Neural crest cell (in vitro differentiated cells): ENCODE results near the gene USF2. TPM values are rescaled to one million over a fixed set of nuclear protein-coding genes. Genes with fewer than 3 reads are reported as not detected.

Source experiments
- DNase-seq: peaks from one replicate; pipeline ENCODE4 v3.0.0; 2021; ENCODE audit warnings: low read depth, mixed read lengths, low spot score
- H3K27ac Mint-ChIP-seq: one replicate; pipeline ENCODE4 v1.8.0; 2021; ENCODE audit warnings: mild to moderate bottlenecking, mixed read lengths; ENCODE audit not compliant: unreplicated experiment
- H3K27me3 Mint-ChIP-seq: 2 replicates; pipeline ENCODE4 v1.8.0; 2021; ENCODE audit warnings: low read depth, mild to moderate bottlenecking, mixed read lengths
- H3K36me3 Mint-ChIP-seq: 2 replicates; pipeline ENCODE4 v1.8.0; 2021; ENCODE audit warnings: low read depth, mild to moderate bottlenecking, mixed read lengths
- H3K4me1 Mint-ChIP-seq: 2 replicates; pipeline ENCODE4 v1.8.0; 2021; ENCODE audit warnings: mixed read lengths
- H3K4me3 Mint-ChIP-seq: one replicate; pipeline ENCODE4 v1.8.0; 2021; ENCODE audit warnings: mild to moderate bottlenecking, mixed read lengths
- H3K9me3 Mint-ChIP-seq: 2 replicates; pipeline ENCODE4 v1.8.0; 2021; ENCODE audit warnings: mixed read lengths
- CTCF ChIP-seq: fragments of 200-600 bp; sonication (generic); conservative IDR thresholded peaks from 2 replicates; pipeline ENCODE4 v1.5.0; 2021; ENCODE audit warnings: antibody characterized with exemption, mild to moderate bottlenecking
- total RNA-seq: library from RNA; stranded (reverse); gene quantifications from 2 replicates; pipeline ENCODE4 v1.2.1, GENCODE V29; 2021

Gene USF2
- total RNA-seq, 1 donor from 2014 or later, result 107 TPM

DNA sequence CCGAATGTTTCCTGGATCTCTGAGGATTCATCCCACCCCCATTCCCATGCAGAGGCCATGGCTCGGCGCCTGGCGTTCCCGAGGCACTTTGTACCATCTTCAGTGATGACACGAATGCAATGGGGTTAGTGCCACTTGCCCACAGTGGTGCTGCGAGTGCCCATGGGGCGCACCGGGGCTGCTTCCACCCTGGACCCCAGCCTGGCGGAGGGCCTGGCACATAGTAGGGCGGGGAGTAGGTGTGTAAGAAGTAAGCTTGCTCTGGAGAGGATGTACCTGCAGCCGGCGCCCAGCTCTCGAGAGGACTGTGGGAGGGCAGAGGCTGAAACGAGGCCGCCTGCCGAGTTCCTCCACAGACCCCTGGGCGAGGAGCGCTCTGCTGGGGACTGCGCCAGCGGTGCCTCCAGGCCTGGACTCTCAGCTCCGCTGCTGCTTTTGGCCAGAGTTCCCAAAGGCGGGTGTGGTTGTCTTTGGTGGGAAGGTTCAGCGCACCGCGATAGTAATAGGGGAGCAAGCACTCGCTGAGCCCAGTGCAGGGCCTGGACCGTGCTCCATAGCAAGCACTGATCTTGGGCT is 8.0 kb downstream of the USF2 start:
- H3K4me1 Mint-ChIP-seq, result no peaks in the 10 kb centered on the region
- H3K4me3 Mint-ChIP-seq, result peak overlapping the region; percentile 12
- DNase-seq, result no peak
- peaks cover 15% of the 10 kb centered on the region for H3K36me3 Mint-ChIP-seq
- H3K27ac Mint-ChIP-seq, result no peak overlapping the region
- H3K9me3 Mint-ChIP-seq, result no peaks in the 10 kb centered on the region
- TF ChIP-seq CTCF, result no peak
- peaks cover 5% of the 10 kb centered on the region for H3K27me3 Mint-ChIP-seq

DNA sequence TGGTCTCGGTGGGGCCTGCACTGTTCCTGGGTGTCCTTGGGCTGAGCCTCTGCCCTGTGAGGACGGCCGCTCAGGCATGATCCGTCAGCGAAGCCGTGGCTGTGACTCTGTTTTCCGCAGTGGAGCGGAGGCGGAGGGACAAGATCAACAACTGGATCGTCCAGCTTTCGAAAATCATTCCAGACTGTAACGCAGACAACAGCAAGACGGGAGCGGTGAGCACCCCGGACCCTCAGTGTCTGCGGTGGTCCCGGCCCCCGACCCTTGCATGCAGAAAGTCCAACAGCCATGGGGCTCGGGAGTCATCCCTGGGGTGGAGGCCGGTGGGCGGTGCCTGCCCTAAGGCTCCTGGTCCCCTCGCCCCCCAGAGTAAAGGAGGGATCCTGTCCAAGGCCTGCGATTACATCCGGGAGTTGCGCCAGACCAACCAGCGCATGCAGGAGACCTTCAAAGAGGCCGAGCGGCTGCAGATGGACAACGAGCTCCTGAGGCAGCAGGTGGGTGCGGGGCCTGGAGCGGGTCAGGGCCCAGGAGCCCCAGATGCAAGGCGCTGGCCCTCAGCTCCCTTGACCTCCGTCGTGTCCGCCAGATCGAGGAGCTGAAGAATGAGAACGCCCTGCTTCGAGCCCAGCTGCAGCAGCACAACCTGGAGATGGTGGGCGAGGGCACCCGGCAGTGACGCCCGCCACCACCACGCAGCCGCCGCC is 10.0 kb downstream of the USF2 start:
- H3K27ac Mint-ChIP-seq, result peak overlapping the region; percentile 43
- no peaks in the 10 kb centered on the region for H3K4me1 Mint-ChIP-seq
- no peak for TF ChIP-seq CTCF
- peaks cover 18% of the 10 kb centered on the region for H3K27me3 Mint-ChIP-seq
- H3K4me3 Mint-ChIP-seq, result no peak overlapping the region
- peaks cover 9% of the 10 kb centered on the region for H3K36me3 Mint-ChIP-seq
- no peak for DNase-seq
- H3K9me3 Mint-ChIP-seq, result no peaks in the 10 kb centered on the region

DNA sequence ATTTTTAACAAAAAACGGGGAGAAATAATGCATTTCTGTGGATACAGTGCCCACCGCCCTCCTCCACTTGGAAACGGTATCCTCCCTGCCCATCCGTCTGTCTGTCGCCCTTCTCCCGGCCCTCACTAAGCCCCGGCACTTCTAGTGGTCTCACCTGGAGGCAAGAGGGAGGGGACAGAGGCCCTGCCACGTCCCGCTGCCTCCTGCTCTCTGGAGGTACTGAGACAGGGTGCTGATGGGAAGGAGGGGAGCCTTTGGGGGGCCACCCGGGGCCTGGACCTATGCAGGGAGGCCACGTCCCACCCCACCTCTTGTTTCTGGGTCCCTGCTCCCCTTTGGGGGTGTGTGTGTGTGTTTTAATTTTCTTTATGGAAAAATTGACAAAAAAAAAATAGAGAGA is 10.6 kb downstream of the USF2 start:
- no peak for TF ChIP-seq CTCF
- H3K4me3 Mint-ChIP-seq, result no peak overlapping the region
- H3K9me3 Mint-ChIP-seq, result no peaks in the 10 kb centered on the region
- H3K27ac Mint-ChIP-seq, result no peak overlapping the region
- peaks cover 5% of the 10 kb centered on the region for H3K36me3 Mint-ChIP-seq
- peaks cover 20% of the 10 kb centered on the region for H3K27me3 Mint-ChIP-seq
- no peak for DNase-seq
- H3K4me1 Mint-ChIP-seq, result no peaks in the 10 kb centered on the region

- no peak for TF ChIP-seq CTCF
- H3K27ac Mint-ChIP-seq, result no peak overlapping the region
- H3K9me3 Mint-ChIP-seq, result no peaks in the 10 kb centered on the region
Measured at GRCh38 chr19:35279985-35280821, 11.4 kb downstream of the USF2 start.

GRCh38 chr19:35281303-35281702 is 12.5 kb downstream of the USF2 start:
- Mint-ChIP-seq H3K27ac (no peak overlapping the region), H3K9me3 (no peaks in the 10 kb centered on the region), H3K4me1 (no peaks in the 10 kb centered on the region), H3K36me3 (no peaks in the 10 kb centered on the region), H3K4me3 (no peak overlapping the region), H3K27me3 (peaks cover 25% of the 10 kb centered on the region)
- no peak for TF ChIP-seq CTCF
- DNase-seq, result no peak

More at GRCh38 chr19:35279985-35280821, 11.4 kb downstream of the USF2 start:
- Mint-ChIP-seq H3K4me1 (no peaks in the 10 kb centered on the region), H3K4me3 (no peak overlapping the region), H3K27me3 (peaks cover 25% of the 10 kb centered on the region), H3K36me3 (peaks cover 5% of the 10 kb centered on the region)
- DNase-seq, result no peak
